Mesothelial cell of epicardium (in vitro differentiated cells): ENCODE data around the gene PIEZO2. TPM values are rescaled to one million over a fixed set of nuclear protein-coding genes. Genes with fewer than 3 reads are reported as not detected.

ENCODE experiments used
- DNase-seq, 2 experiments: peaks; one replicate each; pipeline ENCODE4 v3.0.0; 2021; ENCODE audit warnings: low spot score in 2 of 2; ENCODE audit not compliant: unreplicated experiment in 2 of 2
- H3K27ac Mint-ChIP-seq: 2 replicates; pipeline ENCODE4 v1.8.0; 2021; ENCODE audit warnings: mixed read lengths
- H3K27me3 Mint-ChIP-seq: 2 replicates; pipeline ENCODE4 v1.8.0; 2021; ENCODE audit warnings: low read depth, mixed read lengths
- H3K36me3 Mint-ChIP-seq: 2 replicates; pipeline ENCODE4 v1.8.0; 2021; ENCODE audit warnings: mixed read lengths
- H3K4me1 Mint-ChIP-seq: 2 replicates; pipeline ENCODE4 v1.8.0; 2021; ENCODE audit warnings: mixed read lengths
- H3K4me3 Mint-ChIP-seq: 2 replicates; pipeline ENCODE4 v1.8.0; 2021; ENCODE audit warnings: mild to moderate bottlenecking, moderate library complexity, mixed read lengths
- H3K9me3 Mint-ChIP-seq: 2 replicates; pipeline ENCODE4 v1.8.0; 2021; ENCODE audit warnings: mixed read lengths
- total RNA-seq: library from RNA; stranded (reverse); gene quantifications from 3 replicates; pipeline ENCODE4 v1.2.1, GENCODE V29; 2021
- TF ChIP-seq, protein P1 (sequence below): fragments of 200-600 bp; sonication (generic); IDR thresholded peaks from one replicate; pipeline ENCODE4 v1.5.0; 2021; ENCODE audit warnings: antibody characterized with exemption; ENCODE audit not compliant: unreplicated experiment

Gene PIEZO2
- total RNA-seq, 1 donor from 2014 or later: 36.7 TPM

DNA sequence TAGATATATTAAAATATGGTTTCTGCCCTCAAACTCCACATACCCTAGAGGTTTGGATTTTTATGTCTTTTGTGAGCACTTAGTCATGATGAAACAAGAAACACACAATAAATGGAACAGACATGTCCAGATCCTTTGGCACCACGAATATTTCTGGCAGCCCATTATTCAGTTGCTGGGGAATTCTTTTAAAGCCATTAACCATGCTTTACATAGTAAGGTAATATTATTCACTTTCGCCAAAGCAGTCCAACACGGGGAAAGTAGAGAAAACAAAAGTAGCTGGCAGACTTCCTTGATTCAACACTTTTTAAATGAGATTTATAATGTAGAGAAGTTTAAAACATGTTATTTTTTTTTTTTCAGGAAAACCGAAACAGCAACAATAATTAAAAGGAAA is 235.4 kb downstream of the PIEZO2 start:
- peaks cover 6% of the 10 kb centered on the region for H3K36me3 Mint-ChIP-seq
- peak overlapping the region; percentile 87 for H3K27ac Mint-ChIP-seq
- DNase-seq: no peak

GRCh38 chr18:10912790-10913545 is 236.4 kb downstream of the PIEZO2 start:
- no peak overlapping the region for H3K4me3 Mint-ChIP-seq
- H3K27ac Mint-ChIP-seq: peak overlapping the region; percentile 99
- no peaks in the 10 kb centered on the region for H3K9me3 Mint-ChIP-seq
- peak in 1 of 2 experiments; percentile 61 for DNase-seq
- H3K27me3 Mint-ChIP-seq: no peaks in the 10 kb centered on the region
- peaks cover 32% of the 10 kb centered on the region for H3K4me1 Mint-ChIP-seq
- TF ChIP-seq, protein P1, sequence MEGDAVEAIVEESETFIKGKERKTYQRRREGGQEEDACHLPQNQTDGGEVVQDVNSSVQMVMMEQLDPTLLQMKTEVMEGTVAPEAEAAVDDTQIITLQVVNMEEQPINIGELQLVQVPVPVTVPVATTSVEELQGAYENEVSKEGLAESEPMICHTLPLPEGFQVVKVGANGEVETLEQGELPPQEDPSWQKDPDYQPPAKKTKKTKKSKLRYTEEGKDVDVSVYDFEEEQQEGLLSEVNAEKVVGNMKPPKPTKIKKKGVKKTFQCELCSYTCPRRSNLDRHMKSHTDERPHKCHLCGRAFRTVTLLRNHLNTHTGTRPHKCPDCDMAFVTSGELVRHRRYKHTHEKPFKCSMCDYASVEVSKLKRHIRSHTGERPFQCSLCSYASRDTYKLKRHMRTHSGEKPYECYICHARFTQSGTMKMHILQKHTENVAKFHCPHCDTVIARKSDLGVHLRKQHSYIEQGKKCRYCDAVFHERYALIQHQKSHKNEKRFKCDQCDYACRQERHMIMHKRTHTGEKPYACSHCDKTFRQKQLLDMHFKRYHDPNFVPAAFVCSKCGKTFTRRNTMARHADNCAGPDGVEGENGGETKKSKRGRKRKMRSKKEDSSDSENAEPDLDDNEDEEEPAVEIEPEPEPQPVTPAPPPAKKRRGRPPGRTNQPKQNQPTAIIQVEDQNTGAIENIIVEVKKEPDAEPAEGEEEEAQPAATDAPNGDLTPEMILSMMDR: no peak
- H3K36me3 Mint-ChIP-seq: peaks cover 7% of the 10 kb centered on the region

More for the DNA sequence above, 235.4 kb downstream of the PIEZO2 start:
- Mint-ChIP-seq H3K4me3 (no peak overlapping the region), H3K27me3 (no peaks in the 10 kb centered on the region), H3K9me3 (no peaks in the 10 kb centered on the region), H3K4me1 (peaks cover 27% of the 10 kb centered on the region)
- TF ChIP-seq, protein P1: no peak

DNA sequence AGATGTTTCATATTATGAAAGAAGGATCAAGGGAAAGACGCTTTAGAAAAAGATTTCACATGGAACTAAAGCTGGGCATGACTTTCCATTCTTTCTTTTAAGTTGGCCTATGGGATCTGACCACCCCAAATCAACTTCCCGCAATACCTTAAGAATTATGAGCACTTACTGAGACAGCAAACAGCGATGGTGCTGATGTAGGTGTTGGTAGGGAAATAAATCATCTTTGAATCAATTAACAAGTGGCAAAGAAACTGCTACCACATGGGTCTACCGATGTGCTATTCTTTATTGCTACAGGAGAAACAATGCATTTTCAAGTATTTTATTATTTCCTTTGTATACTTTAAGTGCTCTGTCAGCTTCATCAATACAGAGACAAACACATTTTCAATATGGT is 239.6 kb downstream of the PIEZO2 start:
- no peak overlapping the region for H3K4me3 Mint-ChIP-seq
- peaks cover 50% of the 10 kb centered on the region for H3K4me1 Mint-ChIP-seq
- H3K9me3 Mint-ChIP-seq: no peaks in the 10 kb centered on the region
- TF ChIP-seq, protein P1: no peak
- DNase-seq: no peak
- no peaks in the 10 kb centered on the region for H3K27me3 Mint-ChIP-seq
- H3K27ac Mint-ChIP-seq: no peak overlapping the region
- peaks cover 7% of the 10 kb centered on the region for H3K36me3 Mint-ChIP-seq

DNA sequence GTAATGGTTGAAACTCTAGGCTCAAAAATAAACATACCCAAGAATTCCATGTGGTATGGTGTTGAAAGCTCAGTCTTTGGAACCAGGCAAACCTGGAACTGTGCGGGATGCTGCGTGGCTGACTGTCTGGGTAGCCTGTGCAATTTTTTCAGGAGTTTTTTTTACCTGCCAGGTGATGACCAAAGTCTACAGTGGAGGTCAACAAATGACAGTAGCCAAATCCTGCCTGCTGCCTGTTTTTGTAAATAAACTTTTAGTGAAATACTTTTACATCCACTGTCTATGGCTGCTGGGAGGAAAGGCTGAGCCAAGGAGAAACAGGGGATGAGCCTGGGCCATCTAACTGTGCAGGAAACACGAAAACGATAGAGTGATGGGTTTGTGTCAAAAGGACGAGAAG is 240.6 kb downstream of the PIEZO2 start:
- Mint-ChIP-seq H3K36me3 (peaks cover 7% of the 10 kb centered on the region), H3K27ac (no peak overlapping the region), H3K4me1 (peaks cover 49% of the 10 kb centered on the region), H3K27me3 (no peaks in the 10 kb centered on the region), H3K4me3 (no peak overlapping the region), H3K9me3 (no peaks in the 10 kb centered on the region)
- no peak for DNase-seq
- TF ChIP-seq, protein P1: no peak

- Mint-ChIP-seq H3K27me3 (no peaks in the 10 kb centered on the region), H3K27ac (no peak overlapping the region), H3K36me3 (peaks cover 7% of the 10 kb centered on the region), H3K9me3 (no peaks in the 10 kb centered on the region), H3K4me1 (peaks cover 40% of the 10 kb centered on the region), H3K4me3 (no peak overlapping the region)
- no peak for DNase-seq
- TF ChIP-seq, protein P1: no peak
Observed at GRCh38 chr18:10907749-10908148, 241.6 kb downstream of the PIEZO2 start.
